H9 (cell line): ENCODE results near the gene GRIA1. TPM values are rescaled to one million over a fixed set of nuclear protein-coding genes. Genes with fewer than 3 reads are reported as not detected.

Source experiments
- DNase-seq: peaks from one replicate; pipeline ENCODE4 v3.0.0-alpha.2; 2017
- H2AFZ ChIP-seq: one replicate; pipeline ENCODE4 v1.6.1; 2013; ENCODE audit warnings: mild to moderate bottlenecking, low read length, control low read depth, moderate library complexity
- H2AK5ac ChIP-seq: 2 replicates; pipeline ENCODE4 v1.6.1; 2013; ENCODE audit warnings: low read length, control low read depth, mixed read lengths; ENCODE audit not compliant: insufficient read length
- H2BK120ac ChIP-seq: one replicate; pipeline ENCODE4 v1.6.1; 2013; ENCODE audit warnings: low read depth, mild to moderate bottlenecking, low read length, control low read depth, inconsistent platforms; ENCODE audit not compliant: poor library complexity, severe bottlenecking
- H2BK12ac ChIP-seq: 2 replicates; pipeline ENCODE4 v1.6.1; 2013; ENCODE audit warnings: low read length, control low read depth, mixed read lengths, low read depth; ENCODE audit not compliant: insufficient read length
- H2BK15ac ChIP-seq: 2 replicates; pipeline ENCODE4 v1.6.1; 2013; ENCODE audit warnings: low read depth, low read length, control low read depth
- H2BK20ac ChIP-seq: one replicate; pipeline ENCODE4 v1.6.1; 2013; ENCODE audit warnings: low read depth, mild to moderate bottlenecking, low read length, control low read depth, inconsistent platforms; ENCODE audit not compliant: poor library complexity, severe bottlenecking
- H2BK5ac ChIP-seq: 2 replicates; pipeline ENCODE4 v1.6.1; 2013; ENCODE audit warnings: low read length, control low read depth, mixed read lengths; ENCODE audit not compliant: insufficient read length
- H3K14ac ChIP-seq: 2 replicates; pipeline ENCODE4 v1.6.1; 2013; ENCODE audit warnings: low read length, control low read depth; ENCODE audit not compliant: insufficient read depth
- H3K18ac ChIP-seq: 2 replicates; pipeline ENCODE4 v1.6.1; 2013; ENCODE audit warnings: low read depth, mild to moderate bottlenecking, mixed read lengths, low read length, control low read depth; ENCODE audit not compliant: insufficient read length
- H3K23ac ChIP-seq: 2 replicates; pipeline ENCODE4 v1.6.1; 2013; ENCODE audit warnings: low read length, control low read depth, mixed read lengths, low read depth; ENCODE audit not compliant: insufficient read length
- H3K23me2 ChIP-seq: 2 replicates; pipeline ENCODE4 v1.6.1; 2013; ENCODE audit warnings: low read depth, mild to moderate bottlenecking, mixed read lengths, low read length, control low read depth; ENCODE audit not compliant: insufficient read length, poor library complexity, severe bottlenecking
- H3K27ac ChIP-seq: 2 replicates; pipeline ENCODE4 v1.5.1; 2013; ENCODE audit warnings: low read length, control low read depth, mixed read lengths, low read depth; ENCODE audit not compliant: insufficient read length
- H3K27me3 ChIP-seq: 2 replicates; pipeline ENCODE4 v1.6.1; 2013; ENCODE audit warnings: low read length, control low read depth, inconsistent platforms; ENCODE audit not compliant: insufficient read depth
- H3K4ac ChIP-seq: 2 replicates; pipeline ENCODE4 v1.6.1; 2013; ENCODE audit warnings: low read depth, mild to moderate bottlenecking, control low read depth, inconsistent platforms, low read length, moderate library complexity
- H3K4me1 ChIP-seq: 2 replicates; pipeline ENCODE4 v1.6.1; 2013; ENCODE audit warnings: low read length, control low read depth, inconsistent platforms; ENCODE audit not compliant: insufficient read depth
- H3K4me2 ChIP-seq: 2 replicates; pipeline ENCODE4 v1.6.1; 2013; ENCODE audit warnings: low read length, control low read depth, mixed read lengths; ENCODE audit not compliant: insufficient read length, insufficient read depth
- H3K56ac ChIP-seq: 2 replicates; pipeline ENCODE4 v1.6.1; 2013; ENCODE audit warnings: low read depth, mild to moderate bottlenecking, mixed read lengths, low read length, control low read depth; ENCODE audit not compliant: insufficient read length
- H3K79me1 ChIP-seq: 2 replicates; pipeline ENCODE4 v1.6.1; 2013; ENCODE audit warnings: low read depth, mild to moderate bottlenecking, moderate library complexity, low read length, control low read depth, inconsistent platforms; ENCODE audit not compliant: insufficient read depth, poor library complexity, severe bottlenecking
- H3K79me2 ChIP-seq: 2 replicates; pipeline ENCODE4 v1.6.1; 2013; ENCODE audit warnings: low read length, control low read depth, inconsistent platforms; ENCODE audit not compliant: insufficient read depth
- H3K9ac ChIP-seq: 2 replicates; pipeline ENCODE4 v1.6.1; 2013; ENCODE audit warnings: low read length, control low read depth, mixed read lengths; ENCODE audit not compliant: insufficient read length; ENCODE audit errors: extremely low read depth
- H3K9me3 ChIP-seq: one replicate; pipeline ENCODE4 v1.6.1; 2013; ENCODE audit warnings: low read depth, low read length, inconsistent platforms; ENCODE audit not compliant: control insufficient read depth
- H3T11ph ChIP-seq: one replicate; pipeline ENCODE4 v1.6.1; 2013; ENCODE audit warnings: mild to moderate bottlenecking, low read length, control low read depth, inconsistent platforms
- H4K20me1 ChIP-seq: one replicate; pipeline ENCODE4 v1.6.1; 2013; ENCODE audit not compliant: control insufficient read depth, insufficient read length, insufficient read depth
- H4K5ac ChIP-seq: 2 replicates; pipeline ENCODE4 v1.6.1; 2013; ENCODE audit warnings: low read depth, mild to moderate bottlenecking, mixed read lengths, low read length, control low read depth; ENCODE audit not compliant: insufficient read length
- H4K8ac ChIP-seq: replicated peaks from 2 replicates; pipeline ENCODE4 v1.6.1; 2013; ENCODE audit warnings: low read length, control low read depth, mixed read lengths, low read depth; ENCODE audit not compliant: insufficient read length
- H4K91ac ChIP-seq: 2 replicates; pipeline ENCODE4 v1.6.1; 2013; ENCODE audit warnings: low read depth, mild to moderate bottlenecking, moderate library complexity, mixed read lengths, low read length, control low read depth; ENCODE audit not compliant: insufficient read length
- H3K27ac Mint-ChIP-seq, 3 experiments: 2 replicates in 2 of 3; 3 replicates in 1 of 3; pipeline ENCODE4 v1.8.0; 2020 to 2021; ENCODE audit warnings: mixed read lengths in 3 of 3, mild to moderate bottlenecking in 1 of 3, moderate library complexity in 1 of 3
- H3K27me3 Mint-ChIP-seq: 2 replicates; pipeline ENCODE4 v1.8.0; 2021; ENCODE audit warnings: low read depth, mild to moderate bottlenecking, moderate library complexity, mixed read lengths
- H3K36me3 Mint-ChIP-seq, 3 experiments: 2 replicates in 2 of 3; 3 replicates in 1 of 3; pipeline ENCODE4 v1.8.0; 2020 to 2021; ENCODE audit warnings: low read depth in 3 of 3, mixed read lengths in 3 of 3; ENCODE audit not compliant: insufficient read depth in 1 of 3
- H3K4me1 Mint-ChIP-seq, 2 experiments: 2 replicates each; pipeline ENCODE4 v1.8.0; 2020; ENCODE audit warnings: mixed read lengths in 2 of 2
- H3K4me3 Mint-ChIP-seq, 2 experiments: 2 replicates in 1 of 2; 3 replicates in 1 of 2; pipeline ENCODE4 v1.8.0; 2020 to 2021; ENCODE audit warnings: mild to moderate bottlenecking in 2 of 2, mixed read lengths in 2 of 2, moderate library complexity in 1 of 2
- H3K9me3 Mint-ChIP-seq, 2 experiments: 2 replicates in 1 of 2; 3 replicates in 1 of 2; pipeline ENCODE4 v1.8.0; 2020; ENCODE audit warnings: mild to moderate bottlenecking in 2 of 2, mixed read lengths in 2 of 2, moderate library complexity in 1 of 2
- WGBS: extraction: QIAGEN DNeasy Blood & Tissue Kit; methylation state at CpG from one replicate; pipeline ENCODE4 v1.1.7; 2013; ENCODE audit warnings: missing lambda C conversion rate, low lambda C conversion rate, mixed read lengths; ENCODE audit not compliant: insufficient read length; ENCODE audit errors: extremely low coverage; 5-methylcytosine and 5-hydroxymethylcytosine counted together
- total RNA-seq: library from RNA; stranded (reverse); gene quantifications from 2 replicates; pipeline ENCODE4 v1.2.1, GENCODE V29; 2021
- TF ChIP-seq, protein P1 (sequence below): fragments of 200-600 bp; sonication (generic); conservative IDR thresholded peaks from 3 replicates; pipeline ENCODE4 v1.8.0; 2021; ENCODE audit warnings: antibody characterized with exemption, mild to moderate bottlenecking

The GRIA1 gene
- total RNA-seq, 1 experiment from 2014 or later: 0.52 TPM

DNA sequence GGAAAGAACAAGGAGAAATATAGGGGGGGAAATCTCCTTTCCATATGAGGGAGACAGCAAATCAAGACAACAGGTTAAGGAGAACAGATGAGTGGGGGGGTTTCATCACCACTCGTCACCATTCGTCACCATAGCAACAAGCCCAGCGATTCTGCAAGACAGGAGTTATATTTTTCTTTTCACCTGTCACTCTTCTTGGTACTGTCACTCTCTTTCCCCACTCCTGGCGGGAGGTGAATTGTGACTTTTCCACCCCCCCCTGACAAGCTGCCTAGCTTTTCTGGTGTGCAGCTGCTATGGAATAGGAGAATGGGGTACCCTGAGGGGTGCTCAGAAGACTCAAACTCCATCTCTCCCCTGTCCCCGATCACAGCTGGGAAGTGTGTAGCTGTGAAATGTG is 308.4 kb downstream of the GRIA1 start:
- H2BK12ac ChIP-seq: no peak overlapping the region
- TF ChIP-seq, protein P1, sequence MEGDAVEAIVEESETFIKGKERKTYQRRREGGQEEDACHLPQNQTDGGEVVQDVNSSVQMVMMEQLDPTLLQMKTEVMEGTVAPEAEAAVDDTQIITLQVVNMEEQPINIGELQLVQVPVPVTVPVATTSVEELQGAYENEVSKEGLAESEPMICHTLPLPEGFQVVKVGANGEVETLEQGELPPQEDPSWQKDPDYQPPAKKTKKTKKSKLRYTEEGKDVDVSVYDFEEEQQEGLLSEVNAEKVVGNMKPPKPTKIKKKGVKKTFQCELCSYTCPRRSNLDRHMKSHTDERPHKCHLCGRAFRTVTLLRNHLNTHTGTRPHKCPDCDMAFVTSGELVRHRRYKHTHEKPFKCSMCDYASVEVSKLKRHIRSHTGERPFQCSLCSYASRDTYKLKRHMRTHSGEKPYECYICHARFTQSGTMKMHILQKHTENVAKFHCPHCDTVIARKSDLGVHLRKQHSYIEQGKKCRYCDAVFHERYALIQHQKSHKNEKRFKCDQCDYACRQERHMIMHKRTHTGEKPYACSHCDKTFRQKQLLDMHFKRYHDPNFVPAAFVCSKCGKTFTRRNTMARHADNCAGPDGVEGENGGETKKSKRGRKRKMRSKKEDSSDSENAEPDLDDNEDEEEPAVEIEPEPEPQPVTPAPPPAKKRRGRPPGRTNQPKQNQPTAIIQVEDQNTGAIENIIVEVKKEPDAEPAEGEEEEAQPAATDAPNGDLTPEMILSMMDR: no peak
- H3K27me3 ChIP-seq: no peaks in the 10 kb centered on the region
- no peak overlapping the region for H2BK120ac ChIP-seq
- H4K8ac ChIP-seq: no peak overlapping the region
- H4K5ac ChIP-seq: no peak overlapping the region
- H3K79me2 ChIP-seq: no peaks in the 10 kb centered on the region
- H4K91ac ChIP-seq: no peak overlapping the region
- Mint-ChIP-seq H3K9me3 (no peaks in the 10 kb centered on the region), H3K4me1 (no peaks in the 10 kb centered on the region), H3K4me3 (no peak overlapping the region), H3K36me3 (no peaks in the 10 kb centered on the region), H3K27ac (no peak overlapping the region; a peak in 1 of 7 replicates), H3K27me3 (no peaks in the 10 kb centered on the region)
- H3K23me2 ChIP-seq: no peaks in the 10 kb centered on the region
- H3K14ac ChIP-seq: no peak overlapping the region
- no peak for DNase-seq
- H2BK20ac ChIP-seq: no peak overlapping the region
- no peaks in the 10 kb centered on the region for H4K20me1 ChIP-seq
- H3K4me1 ChIP-seq: no peaks in the 10 kb centered on the region
- no peak overlapping the region for H3K56ac ChIP-seq
- no peak overlapping the region for H3K18ac ChIP-seq
- no peak overlapping the region for H3K9ac ChIP-seq
- H3K9me3 ChIP-seq: no peaks in the 10 kb centered on the region
- H2BK15ac ChIP-seq: no peak overlapping the region
- no peak overlapping the region for H3K27ac ChIP-seq
- no peak overlapping the region for H3K4ac ChIP-seq
- no peak overlapping the region for H2BK5ac ChIP-seq
- no peak overlapping the region for H2AK5ac ChIP-seq
- no peaks in the 10 kb centered on the region for H3K79me1 ChIP-seq
- no peak overlapping the region for H3K23ac ChIP-seq
- no peak overlapping the region for H3T11ph ChIP-seq
- no CpG with 5 or more reads among the region's 5 CpGs for WGBS
- no peak overlapping the region for H2AFZ ChIP-seq
- no peak overlapping the region for H3K4me2 ChIP-seq
